ENCODE data around the gene BEST4.

- TF ChIP-seq EZH2 (IDR thresholded peaks at IDR 0.05; ENCODE audit: borderline replicate concordance, insufficient read depth, low read length, poor library complexity, severe bottlenecking) (no peak), SMC3 (conservative IDR thresholded peaks at IDR 0.05; ENCODE audit: poor library complexity) (no peak), CTCF (IDR thresholded peaks at IDR 0.05; ENCODE audit: poor library complexity, severe bottlenecking) (no peak), REST (IDR thresholded peaks at IDR 0.05; ENCODE audit: borderline replicate concordance) (no peak), EP300 (conservative IDR thresholded peaks at IDR 0.05; ENCODE audit: poor library complexity, severe bottlenecking) (no peak), RAD21 (conservative IDR thresholded peaks at IDR 0.05) (no peak), POLR2AphosphoS5 (IDR thresholded peaks at IDR 0.05) (no peak)
These were observed 41.0 kb upstream of the BEST4 start for GRCh38 chr1:44828841-44829440.

Data from neural cell (in vitro differentiated cells).